K562 (cell line): Measurements from ENCODE around the gene GABRR3. TPM values are rescaled to one million over a fixed set of nuclear protein-coding genes. Genes with fewer than 3 reads are reported as not detected.

Experiments
- ZNF407 ChIP-seq: fragments of 450-650 bp; IDR thresholded peaks from 2 replicates; pipeline ENCODE4 v1.6.1; 2016; ENCODE audit warnings: low read depth
- polyA plus RNA-seq, 8 experiments: library from polyadenylated mRNA; depleted of rRNA in 4 of 8; stranded (reverse) in 5 of 8; unstranded in 3 of 8; fragments of >200 nt; fragmentation: Nextera tagmentation in 2 of 8; fragmentation: Illumina TruSeq in 1 of 8; extraction: Ambion mirVana in 2 of 8; extraction: Trizol in 1 of 8; gene quantifications; 2 replicates each; pipeline versions ENCODE4 v1.2.1 to v1.2.3, GENCODE V29; 2011 to 2014; ENCODE audit warnings: inconsistent platforms in 1 of 8, missing spikeins in 1 of 8
- total RNA-seq, 7 experiments: library from RNA; depleted of rRNA in 6 of 7; stranded (reverse); fragments of >200 nt in 6 of 7; fragmentation: Illumina TruSeq in 2 of 7; extraction: Trizol in 2 of 7; gene quantifications; 2 replicates each; pipeline versions ENCODE4 v1.2.1 to v1.2.3, GENCODE V29; 2011 to 2021; ENCODE audit warnings: low replicate concordance in 1 of 7
- TF ChIP-seq, protein P1 (sequence below), 2 experiments: fragments of 450-650 bp; formaldehyde crosslinking in 1 of 2; IDR thresholded peaks; 2 replicates each; pipeline versions ENCODE4 v1.4.0 to v1.6.1; 2014 to 2020; ENCODE audit warnings: mild to moderate bottlenecking in 2 of 2, borderline replicate concordance in 1 of 2, low read depth in 1 of 2
- TF ChIP-seq, protein P2 (sequence below): fragments of 250-450 bp; sonication (Bioruptor Pico); IDR thresholded peaks from 2 replicates; pipeline ENCODE4 v1.4.0; 2020; ENCODE audit warnings: mild to moderate bottlenecking

GABRR3 gene
- total and polyA plus RNA-seq, 9 of the 15 experiments (the other 6 are each of a cell fraction or from before 2014, with no cell fraction given), result not detected

DNA sequence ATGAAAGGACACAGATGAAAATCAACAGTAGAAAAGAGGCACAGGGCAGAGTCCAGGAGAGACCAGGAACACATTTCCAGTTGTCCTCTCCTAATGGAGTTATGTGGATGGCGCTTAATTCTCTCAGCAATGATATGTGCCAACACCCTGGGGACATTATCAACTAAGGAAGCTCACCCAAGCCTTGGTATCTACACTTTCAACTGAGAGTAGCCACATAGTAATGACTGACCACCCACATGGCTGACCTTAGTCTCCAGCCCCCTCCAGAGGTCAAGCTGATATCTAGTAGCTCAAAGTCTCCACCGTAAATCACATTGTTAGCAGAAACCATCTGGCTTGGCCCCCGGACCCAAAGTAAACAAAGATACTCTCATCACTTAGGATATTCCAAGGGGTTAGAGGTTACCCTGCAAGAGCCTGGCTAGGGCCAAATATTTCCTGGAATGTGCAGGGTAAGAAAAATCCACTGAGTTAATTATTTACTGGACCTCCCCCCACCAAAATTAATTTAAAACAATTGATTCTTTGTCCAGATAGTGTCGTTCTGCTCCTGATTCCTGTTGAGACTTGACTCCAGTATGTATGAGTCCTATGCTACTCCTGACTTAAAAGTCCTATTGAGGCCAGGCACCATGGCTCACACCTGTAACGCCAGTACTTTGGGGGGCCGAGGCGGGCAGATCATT is 24.8 kb downstream of the GABRR3 start (continued):
- TF ChIP-seq, protein P1, sequence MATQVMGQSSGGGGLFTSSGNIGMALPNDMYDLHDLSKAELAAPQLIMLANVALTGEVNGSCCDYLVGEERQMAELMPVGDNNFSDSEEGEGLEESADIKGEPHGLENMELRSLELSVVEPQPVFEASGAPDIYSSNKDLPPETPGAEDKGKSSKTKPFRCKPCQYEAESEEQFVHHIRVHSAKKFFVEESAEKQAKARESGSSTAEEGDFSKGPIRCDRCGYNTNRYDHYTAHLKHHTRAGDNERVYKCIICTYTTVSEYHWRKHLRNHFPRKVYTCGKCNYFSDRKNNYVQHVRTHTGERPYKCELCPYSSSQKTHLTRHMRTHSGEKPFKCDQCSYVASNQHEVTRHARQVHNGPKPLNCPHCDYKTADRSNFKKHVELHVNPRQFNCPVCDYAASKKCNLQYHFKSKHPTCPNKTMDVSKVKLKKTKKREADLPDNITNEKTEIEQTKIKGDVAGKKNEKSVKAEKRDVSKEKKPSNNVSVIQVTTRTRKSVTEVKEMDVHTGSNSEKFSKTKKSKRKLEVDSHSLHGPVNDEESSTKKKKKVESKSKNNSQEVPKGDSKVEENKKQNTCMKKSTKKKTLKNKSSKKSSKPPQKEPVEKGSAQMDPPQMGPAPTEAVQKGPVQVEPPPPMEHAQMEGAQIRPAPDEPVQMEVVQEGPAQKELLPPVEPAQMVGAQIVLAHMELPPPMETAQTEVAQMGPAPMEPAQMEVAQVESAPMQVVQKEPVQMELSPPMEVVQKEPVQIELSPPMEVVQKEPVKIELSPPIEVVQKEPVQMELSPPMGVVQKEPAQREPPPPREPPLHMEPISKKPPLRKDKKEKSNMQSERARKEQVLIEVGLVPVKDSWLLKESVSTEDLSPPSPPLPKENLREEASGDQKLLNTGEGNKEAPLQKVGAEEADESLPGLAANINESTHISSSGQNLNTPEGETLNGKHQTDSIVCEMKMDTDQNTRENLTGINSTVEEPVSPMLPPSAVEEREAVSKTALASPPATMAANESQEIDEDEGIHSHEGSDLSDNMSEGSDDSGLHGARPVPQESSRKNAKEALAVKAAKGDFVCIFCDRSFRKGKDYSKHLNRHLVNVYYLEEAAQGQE (IDR thresholded peaks at IDR 0.05; ENCODE audit: borderline replicate concordance), result no peak
- TF ChIP-seq, protein P1 (CRISPR knock-in tag; IDR thresholded peaks at IDR 0.05; ENCODE audit: low read depth), result no peak
- no peak for TF ChIP-seq ZNF407
- TF ChIP-seq, protein P2, sequence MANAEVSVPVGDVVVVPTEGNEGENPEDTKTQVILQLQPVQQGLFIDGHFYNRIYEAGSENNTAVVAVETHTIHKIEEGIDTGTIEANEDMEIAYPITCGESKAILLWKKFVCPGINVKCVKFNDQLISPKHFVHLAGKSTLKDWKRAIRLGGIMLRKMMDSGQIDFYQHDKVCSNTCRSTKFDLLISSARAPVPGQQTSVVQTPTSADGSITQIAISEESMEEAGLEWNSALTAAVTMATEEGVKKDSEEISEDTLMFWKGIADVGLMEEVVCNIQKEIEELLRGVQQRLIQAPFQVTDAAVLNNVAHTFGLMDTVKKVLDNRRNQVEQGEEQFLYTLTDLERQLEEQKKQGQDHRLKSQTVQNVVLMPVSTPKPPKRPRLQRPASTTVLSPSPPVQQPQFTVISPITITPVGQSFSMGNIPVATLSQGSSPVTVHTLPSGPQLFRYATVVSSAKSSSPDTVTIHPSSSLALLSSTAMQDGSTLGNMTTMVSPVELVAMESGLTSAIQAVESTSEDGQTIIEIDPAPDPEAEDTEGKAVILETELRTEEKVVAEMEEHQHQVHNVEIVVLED (CRISPR knock-in tag), result no peak
